ENCODE measurements around the gene HS3ST5. TPM values are rescaled to one million over a fixed set of nuclear protein-coding genes. Genes with fewer than 3 reads are reported as not detected.
"Not testable (repeated sequence)": the region's sequence is repeated elsewhere in the genome, so short reads cannot be mapped to it uniquely, and the experiment has no call there.

HS3ST5 gene
- total RNA-seq, 1 donor from 2014 or later = 0.11 TPM

DNA sequence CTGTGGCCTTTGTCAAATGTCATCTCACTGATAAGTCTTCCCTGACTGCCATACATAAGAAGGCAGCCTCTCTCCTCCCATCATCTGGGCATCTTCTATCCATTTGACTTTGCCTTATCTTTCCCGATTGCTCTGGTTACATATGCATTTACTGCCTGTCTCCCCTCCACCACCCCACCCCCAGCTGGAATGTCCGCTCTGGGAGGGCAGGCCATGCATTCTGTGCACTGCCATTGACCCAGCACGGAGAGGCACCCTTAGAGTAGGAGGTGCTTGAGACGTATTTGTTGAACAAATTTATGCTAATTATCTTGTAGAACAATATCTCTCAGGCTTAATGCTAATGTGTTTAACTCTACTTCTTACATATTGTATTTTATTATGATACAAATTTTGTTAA is 188.0 kb downstream of the HS3ST5 start:
- TF ChIP-seq, protein P1, sequence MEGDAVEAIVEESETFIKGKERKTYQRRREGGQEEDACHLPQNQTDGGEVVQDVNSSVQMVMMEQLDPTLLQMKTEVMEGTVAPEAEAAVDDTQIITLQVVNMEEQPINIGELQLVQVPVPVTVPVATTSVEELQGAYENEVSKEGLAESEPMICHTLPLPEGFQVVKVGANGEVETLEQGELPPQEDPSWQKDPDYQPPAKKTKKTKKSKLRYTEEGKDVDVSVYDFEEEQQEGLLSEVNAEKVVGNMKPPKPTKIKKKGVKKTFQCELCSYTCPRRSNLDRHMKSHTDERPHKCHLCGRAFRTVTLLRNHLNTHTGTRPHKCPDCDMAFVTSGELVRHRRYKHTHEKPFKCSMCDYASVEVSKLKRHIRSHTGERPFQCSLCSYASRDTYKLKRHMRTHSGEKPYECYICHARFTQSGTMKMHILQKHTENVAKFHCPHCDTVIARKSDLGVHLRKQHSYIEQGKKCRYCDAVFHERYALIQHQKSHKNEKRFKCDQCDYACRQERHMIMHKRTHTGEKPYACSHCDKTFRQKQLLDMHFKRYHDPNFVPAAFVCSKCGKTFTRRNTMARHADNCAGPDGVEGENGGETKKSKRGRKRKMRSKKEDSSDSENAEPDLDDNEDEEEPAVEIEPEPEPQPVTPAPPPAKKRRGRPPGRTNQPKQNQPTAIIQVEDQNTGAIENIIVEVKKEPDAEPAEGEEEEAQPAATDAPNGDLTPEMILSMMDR (IDR thresholded peaks at IDR 0.05) = no peak
- no peak for DNase-seq (ENCODE audit: extremely low spot score, unreplicated experiment)
- H3K36me3 Mint-ChIP-seq (ENCODE audit: unreplicated experiment) = no peaks in the 10 kb centered on the region
- no peaks in the 10 kb centered on the region for H3K9me3 Mint-ChIP-seq (ENCODE audit: unreplicated experiment)
- H3K27ac Mint-ChIP-seq (ENCODE audit: unreplicated experiment) = no peak overlapping the region
- peaks cover 8% of the 10 kb centered on the region for H3K4me1 Mint-ChIP-seq (ENCODE audit: unreplicated experiment)
- no peak overlapping the region for H3K4me3 Mint-ChIP-seq (ENCODE audit: unreplicated experiment)
- no peaks in the 10 kb centered on the region for H3K27me3 Mint-ChIP-seq (ENCODE audit: unreplicated experiment)

DNA sequence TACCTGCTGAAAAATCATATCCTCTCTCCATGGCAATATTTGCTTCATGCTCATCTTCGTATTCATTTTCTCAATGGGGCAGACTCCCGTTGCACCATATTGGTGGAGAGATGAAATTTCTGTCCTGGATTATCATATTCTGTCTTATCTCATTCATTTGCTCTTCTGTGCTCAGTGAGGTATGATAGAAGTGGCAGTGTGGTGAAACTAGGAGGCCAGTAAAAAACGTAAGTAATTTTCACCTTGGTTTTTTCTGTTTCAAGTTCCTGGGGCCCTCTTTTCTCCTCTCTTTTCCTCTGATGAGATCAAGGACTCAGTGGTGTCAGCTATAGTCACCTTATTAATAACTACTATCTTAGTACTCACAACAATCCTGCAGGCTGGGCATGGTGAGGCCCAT is 189.4 kb downstream of the HS3ST5 start:
- TF ChIP-seq, protein P1 (IDR thresholded peaks at IDR 0.05) = no peak
- Mint-ChIP-seq H3K9me3 (ENCODE audit: unreplicated experiment) (no peaks in the 10 kb centered on the region), H3K4me3 (ENCODE audit: unreplicated experiment) (no peak overlapping the region), H3K4me1 (ENCODE audit: unreplicated experiment) (no peaks in the 10 kb centered on the region), H3K27me3 (ENCODE audit: unreplicated experiment) (no peaks in the 10 kb centered on the region), H3K36me3 (ENCODE audit: unreplicated experiment) (no peaks in the 10 kb centered on the region), H3K27ac (ENCODE audit: unreplicated experiment) (no peak overlapping the region)
- DNase-seq (ENCODE audit: extremely low spot score, unreplicated experiment) = no peak

- no peaks in the 10 kb centered on the region for H3K36me3 Mint-ChIP-seq (ENCODE audit: unreplicated experiment)
- H3K9me3 Mint-ChIP-seq (ENCODE audit: unreplicated experiment) = peaks cover 5% of the 10 kb centered on the region
- TF ChIP-seq, protein P1 (IDR thresholded peaks at IDR 0.05) = no peak
- no peak overlapping the region for H3K27ac Mint-ChIP-seq (ENCODE audit: unreplicated experiment)
- no peak for DNase-seq (ENCODE audit: extremely low spot score, unreplicated experiment)
- H3K27me3 Mint-ChIP-seq (ENCODE audit: unreplicated experiment) = no peaks in the 10 kb centered on the region
- H3K4me1 Mint-ChIP-seq (ENCODE audit: unreplicated experiment) = no peaks in the 10 kb centered on the region
- H3K4me3 Mint-ChIP-seq (ENCODE audit: unreplicated experiment) = no peak overlapping the region
Observed at GRCh38 chr6:114151064-114151690, 191.6 kb downstream of the HS3ST5 start.

DNA sequence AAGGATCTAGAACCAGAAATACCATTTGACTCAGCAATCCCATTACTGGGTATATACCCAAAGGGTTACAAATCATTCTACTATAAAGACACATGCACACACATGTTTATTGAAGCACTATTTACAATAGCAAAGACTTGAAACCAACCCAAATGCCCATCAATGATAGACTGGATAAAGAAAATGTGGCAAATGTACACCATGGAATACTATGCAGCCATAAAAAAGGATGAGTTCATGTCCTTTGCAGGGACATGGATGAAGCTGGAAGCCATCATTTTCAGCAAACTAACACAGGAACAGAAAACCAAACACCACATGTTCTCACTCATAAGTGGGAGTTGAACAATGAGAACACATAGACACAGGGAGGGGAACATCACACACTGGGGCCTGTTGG is 193.6 kb downstream of the HS3ST5 start:
- H3K9me3 Mint-ChIP-seq (ENCODE audit: unreplicated experiment); H3K27ac Mint-ChIP-seq (ENCODE audit: unreplicated experiment); H3K4me1 Mint-ChIP-seq (ENCODE audit: unreplicated experiment); DNase-seq (ENCODE audit: extremely low spot score, unreplicated experiment); H3K36me3 Mint-ChIP-seq (ENCODE audit: unreplicated experiment); H3K27me3 Mint-ChIP-seq (ENCODE audit: unreplicated experiment); H3K4me3 Mint-ChIP-seq (ENCODE audit: unreplicated experiment): not testable (repeated sequence)

GRCh38 chr6:114144887-114145851 is 197.7 kb downstream of the HS3ST5 start:
- Mint-ChIP-seq H3K27ac (ENCODE audit: unreplicated experiment) (no peak overlapping the region), H3K4me3 (ENCODE audit: unreplicated experiment) (no peak overlapping the region), H3K4me1 (ENCODE audit: unreplicated experiment) (peaks cover 9% of the 10 kb centered on the region), H3K9me3 (ENCODE audit: unreplicated experiment) (peaks cover 5% of the 10 kb centered on the region), H3K36me3 (ENCODE audit: unreplicated experiment) (no peaks in the 10 kb centered on the region), H3K27me3 (ENCODE audit: unreplicated experiment) (peaks cover 4% of the 10 kb centered on the region)
- DNase-seq (ENCODE audit: extremely low spot score, unreplicated experiment) = no peak
- TF ChIP-seq, protein P1 (IDR thresholded peaks at IDR 0.05) = no peak

Data from osteocyte (in vitro differentiated cells).